Activated CD4-positive, alpha-beta T cell treated with anti-CD3 and anti-CD28 coated beads, Interleukin-2, amount 50 U/mL, for 1 hour (primary cell): ENCODE data around the gene FGF11.
"Not testable (repeated sequence)": the region's sequence is repeated elsewhere in the genome, so short reads cannot be mapped to it uniquely, and the experiment has no call there.

Experiments used
- DNase-seq: peaks from one replicate; pipeline ENCODE4 v3.0.0-alpha.2; 2020

FGF11 gene

GRCh38 chr17:7464081-7464480 is 24.8 kb downstream of the FGF11 start:
- no peak for DNase-seq

GRCh38 chr17:7465597-7466275 is 26.4 kb downstream of the FGF11 start:
- no peak for DNase-seq

- DNase-seq: no peak
These were observed 27.0 kb downstream of the FGF11 start for GRCh38 chr17:7466318-7466638.

GRCh38 chr17:7466639-7467341 is 27.5 kb downstream of the FGF11 start:
- DNase-seq: no peak

- DNase-seq: no peak
These were observed 28.2 kb downstream of the FGF11 start for GRCh38 chr17:7467498-7467897.

- DNase-seq: no peak
These were observed 29.0 kb downstream of the FGF11 start for GRCh38 chr17:7468290-7468689.

- no peak for DNase-seq
These were observed 29.6 kb downstream of the FGF11 start for GRCh38 chr17:7468804-7469389.

- not testable (repeated sequence) for DNase-seq
These were observed 30.5 kb downstream of the FGF11 start for GRCh38 chr17:7469843-7470242.

- DNase-seq: not testable (repeated sequence)
These were observed 31.2 kb downstream of the FGF11 start for GRCh38 chr17:7470457-7470973.

GRCh38 chr17:7471729-7472128 is 32.4 kb downstream of the FGF11 start:
- no peak for DNase-seq

- not testable (repeated sequence) for DNase-seq
These were observed 35.5 kb downstream of the FGF11 start for GRCh38 chr17:7474767-7475166.

- DNase-seq: no peak
These were observed 36.6 kb downstream of the FGF11 start for GRCh38 chr17:7475764-7476422.

- no peak for DNase-seq
These were observed 37.2 kb downstream of the FGF11 start for GRCh38 chr17:7476494-7476893.

- DNase-seq: no peak
These were observed 37.6 kb downstream of the FGF11 start for GRCh38 chr17:7476951-7477350.

GRCh38 chr17:7477392-7478275 is 38.3 kb downstream of the FGF11 start:
- peak; percentile 37 for DNase-seq

GRCh38 chr17:7478276-7479212 is 39.2 kb downstream of the FGF11 start:
- DNase-seq: peak; percentile 74

GRCh38 chr17:7479213-7480088 is 40.1 kb downstream of the FGF11 start, which contains the start of gene ZBTB4:
ZBTB4 (minus strand) TSS chr17:7479631; CDS start chr17:7466801, 12,830 bp downstream.
- DNase-seq: peak; percentile 69

GRCh38 chr17:7480089-7480384 is 40.7 kb downstream of the FGF11 start:
- no peak for DNase-seq

GRCh38 chr17:7481275-7481674 is 42.0 kb downstream of the FGF11 start, which contains the start of gene SLC35G6:
SLC35G6 (plus strand) TSS chr17:7481446; CDS start chr17:7481517, 71 bp downstream.
- not testable (repeated sequence) for DNase-seq
